ENCODE data around the gene ZNF227. TPM values are rescaled to one million over a fixed set of nuclear protein-coding genes. Genes with fewer than 3 reads are reported as not detected.

Gene ZNF227
- total RNA-seq, 4 donors from 2014 or later, result 8.5 to 24.0 (median 15.5) TPM

DNA sequence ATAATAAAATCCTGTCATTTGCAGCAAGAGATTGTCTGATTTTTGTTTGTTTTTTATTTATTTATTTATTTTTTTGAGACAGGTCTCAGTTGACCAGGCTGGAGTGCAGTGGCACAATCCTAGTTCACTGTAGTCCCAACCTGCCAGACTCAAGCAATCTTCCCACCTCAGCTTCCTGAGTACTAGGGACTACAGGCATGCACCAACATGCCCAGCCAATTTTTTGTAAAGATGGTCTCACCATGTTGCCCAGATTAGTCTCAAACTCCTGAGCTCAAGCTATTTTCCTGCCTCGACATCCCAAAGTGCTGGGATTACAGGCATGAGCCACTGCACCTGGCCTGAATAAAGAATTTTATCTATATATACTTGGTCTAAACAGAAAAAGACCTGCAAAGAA is 65.0 kb downstream of the ZNF227 start:
- WGBS, result 100% methylated on average over 1 of the region's 1 CpG
- Histone ChIP-seq H3K27me3 (no peaks in the 10 kb centered on the region), H3K9me3 (peaks cover 25% of the 10 kb centered on the region), H3K36me3 (peaks cover 7% of the 10 kb centered on the region), H3K4me1 (no peaks in the 10 kb centered on the region), H3K4me3 (no peak overlapping the region), H3K27ac (no peak overlapping the region)
- no peak for TF ChIP-seq POLR2AphosphoS5 (IDR thresholded peaks at IDR 0.05)
- TF ChIP-seq POLR2A (IDR thresholded peaks at IDR 0.05), result no peak
- TF ChIP-seq EP300 (IDR thresholded peaks at IDR 0.05), result no peak
- no peak for TF ChIP-seq CTCF (IDR thresholded peaks at IDR 0.05)
- no peak for DNase-seq (ENCODE audit: low spot score in 2 of 2)

GRCh38 chr19:44278181-44278690 is 65.9 kb downstream of the ZNF227 start:
- peaks cover 4% of the 10 kb centered on the region for H3K36me3 ChIP-seq
- H3K4me3 ChIP-seq, result no peak overlapping the region
- no peak for TF ChIP-seq EP300 (IDR thresholded peaks at IDR 0.05)
- TF ChIP-seq POLR2A (IDR thresholded peaks at IDR 0.05), result no peak
- TF ChIP-seq POLR2AphosphoS5 (IDR thresholded peaks at IDR 0.05), result no peak
- TF ChIP-seq CTCF (IDR thresholded peaks at IDR 0.05), result no peak
- WGBS, result 88% methylated on average over 4 of the region's 4 CpGs
- no peak for DNase-seq (ENCODE audit: low spot score in 2 of 2)
- no peak overlapping the region for H3K27ac ChIP-seq
- H3K27me3 ChIP-seq, result no peaks in the 10 kb centered on the region
- peaks cover 28% of the 10 kb centered on the region for H3K9me3 ChIP-seq
- no peaks in the 10 kb centered on the region for H3K4me1 ChIP-seq

GRCh38 chr19:44280916-44281315 is 68.6 kb downstream of the ZNF227 start:
- Histone ChIP-seq H3K27me3 (no peaks in the 10 kb centered on the region), H3K4me3 (no peak overlapping the region), H3K9me3 (peaks cover 40% of the 10 kb centered on the region), H3K27ac (no peak overlapping the region), H3K36me3 (no peaks in the 10 kb centered on the region), H3K4me1 (no peaks in the 10 kb centered on the region)
- TF ChIP-seq POLR2A (IDR thresholded peaks at IDR 0.05) (no peak), POLR2AphosphoS5 (IDR thresholded peaks at IDR 0.05) (no peak), CTCF (IDR thresholded peaks at IDR 0.05) (no peak), EP300 (IDR thresholded peaks at IDR 0.05) (no peak)
- WGBS, result 73% methylated on average over 10 of the region's 10 CpGs
- no peak for DNase-seq (ENCODE audit: low spot score in 2 of 2)

- no peak overlapping the region for H3K27ac ChIP-seq
- no peaks in the 10 kb centered on the region for H3K4me1 ChIP-seq
- DNase-seq (ENCODE audit: low spot score in 2 of 2), result no peak
- WGBS, result 95% methylated on average over 3 of the region's 3 CpGs
- TF ChIP-seq POLR2AphosphoS5 (IDR thresholded peaks at IDR 0.05), result no peak
- peaks cover 44% of the 10 kb centered on the region for H3K9me3 ChIP-seq
- peaks cover 10% of the 10 kb centered on the region for H3K36me3 ChIP-seq
- H3K27me3 ChIP-seq, result no peaks in the 10 kb centered on the region
- no peak overlapping the region for H3K4me3 ChIP-seq
Measured at GRCh38 chr19:44282846-44283245, 70.5 kb downstream of the ZNF227 start.

GRCh38 chr19:44284968-44285367 is 72.6 kb downstream of the ZNF227 start:
- DNase-seq (ENCODE audit: low spot score in 2 of 2), result no peak
- no peak overlapping the region for H3K4me3 ChIP-seq
- peaks cover 29% of the 10 kb centered on the region for H3K36me3 ChIP-seq
- TF ChIP-seq POLR2A (IDR thresholded peaks at IDR 0.05), result no peak
- TF ChIP-seq CTCF (IDR thresholded peaks at IDR 0.05), result no peak
- TF ChIP-seq EP300 (IDR thresholded peaks at IDR 0.05), result no peak
- TF ChIP-seq POLR2AphosphoS5 (IDR thresholded peaks at IDR 0.05), result no peak
- no peaks in the 10 kb centered on the region for H3K27me3 ChIP-seq
- WGBS, result 80% methylated on average over 4 of the region's 4 CpGs
- H3K4me1 ChIP-seq, result no peaks in the 10 kb centered on the region
- peaks cover 45% of the 10 kb centered on the region for H3K9me3 ChIP-seq
- no peak overlapping the region for H3K27ac ChIP-seq

Other genes starting within 250 kb of the ZNF227 start
- gene ZNF155, start 228.3 kb upstream of the ZNF227 start, total RNA-seq, result 1 to 10 TPM; 2.2 to 10.0 (median 8.0) TPM
- gene ZNF230, start 209.6 kb upstream of the ZNF227 start, total RNA-seq, result 10 to 100 TPM in 1 of 4 donors, 1 to 10 TPM in 3; 1.7 to 11.3 (median 2.3) TPM
- gene ZNF222, start 187.2 kb upstream of the ZNF227 start, total RNA-seq, result 1 to 10 TPM; 2.7 to 4.3 (median 3.4) TPM
- 10 to 100 TPM in 1 of 4 donors, 1 to 10 TPM in 3; 1.3 to 13.4 (median 5.7) TPM for gene ZNF223, start 160.5 kb upstream of the ZNF227 start, total RNA-seq
- 1 to 10 TPM; 1.2 to 4.9 (median 1.3) TPM for gene ZNF284, start 140.4 kb upstream of the ZNF227 start, total RNA-seq
- 10 to 100 TPM; 11.5 to 43.9 (median 19.8) TPM for gene ZNF224, start 118.2 kb upstream of the ZNF227 start, total RNA-seq
- gene ZNF225, start 99.1 kb upstream of the ZNF227 start, total RNA-seq, result 1 to 10 TPM; 1.5 to 5.4 (median 3.7) TPM
- 1 to 10 TPM; 2.6 to 9.0 (median 6.8) TPM for gene ZNF234, start 71.0 kb upstream of the ZNF227 start, total RNA-seq
- gene ZNF226, start 47.4 kb upstream of the ZNF227 start, total RNA-seq, result 10 to 100 TPM; 12.1 to 20.1 (median 13.5) TPM
- under 1 TPM in 2 of 4 donors, not detected in 2; 0.24 to 0.38 TPM for gene ZNF233, start 47.4 kb downstream of the ZNF227 start, total RNA-seq
- gene ZNF235, start 92.5 kb downstream of the ZNF227 start, total RNA-seq, result 10 to 100 TPM in 1 of 4 donors, 1 to 10 TPM in 3; 2.1 to 11.8 (median 7.0) TPM
- 1 to 10 TPM; 1.6 to 7.0 (median 3.5) TPM for gene ZNF112, start 144.1 kb downstream of the ZNF227 start, total RNA-seq
- gene ZNF285, start 189.1 kb downstream of the ZNF227 start, total RNA-seq, result 1 to 10 TPM in 1 of 4 donors, under 1 TPM in 3; 0.21 to 2.8 (median 0.68) TPM
- 10 to 100 TPM in 1 of 4 donors, 1 to 10 TPM in 1, under 1 TPM in 2; 0.83 to 10.6 (median 1.6) TPM for gene ZNF229, start 235.9 kb downstream of the ZNF227 start, total RNA-seq

Measured in suprapubic skin (tissue), 4 donors.